GM12878 (cell line): ENCODE results near the gene NCAN. TPM values are rescaled to one million over a fixed set of nuclear protein-coding genes. Genes with fewer than 3 reads are reported as not detected.

Experiments used
- BMI1 ChIP-seq: fragments of 450-650 bp; IDR thresholded peaks from 2 replicates; pipeline ENCODE4 v1.6.1; 2016; ENCODE audit warnings: mild to moderate bottlenecking, moderate library complexity, borderline replicate concordance
- CBX5 ChIP-seq: sonication (generic); IDR thresholded peaks from 2 replicates; pipeline ENCODE4 v1.6.1; 2016; ENCODE audit warnings: low read depth, moderate library complexity, mild to moderate bottlenecking, inconsistent platforms
- MXI1 ChIP-seq: fragments of 150-350 bp; IDR thresholded peaks from 2 replicates; pipeline ENCODE4 v1.6.1; 2011; ENCODE audit warnings: low read depth, mild to moderate bottlenecking, inconsistent platforms, low read length, improper control_type of control experiment
- NR2F1 ChIP-seq: fragments of 450-650 bp; conservative IDR thresholded peaks from 2 replicates; pipeline ENCODE4 v1.6.1; 2017; ENCODE audit warnings: mild to moderate bottlenecking
- PAX8 ChIP-seq: fragments of 450-650 bp; IDR thresholded peaks from 2 replicates; pipeline ENCODE4 v1.6.1; 2017; ENCODE audit warnings: mild to moderate bottlenecking, moderate library complexity
- POLR2AphosphoS2 ChIP-seq: IDR thresholded peaks from 2 replicates; pipeline ENCODE4 v1.6.1; 2011; ENCODE audit warnings: low read depth, mild to moderate bottlenecking, low read length, improper control_type of control experiment, moderate library complexity
- SIN3A ChIP-seq: IDR thresholded peaks from 2 replicates; pipeline ENCODE4 v1.6.1; 2012; ENCODE audit warnings: low read depth, low read length, improper control_type of control experiment
- SMC3 ChIP-seq: IDR thresholded peaks from 2 replicates; pipeline ENCODE4 v1.6.1; 2011; ENCODE audit warnings: low read length, improper control_type of control experiment, borderline replicate concordance
- STAT3 ChIP-seq: IDR thresholded peaks from 2 replicates; pipeline ENCODE4 v1.6.1; 2011; ENCODE audit warnings: low read depth, low read length, improper control_type of control experiment
- TAF1 ChIP-seq: IDR thresholded peaks from 2 replicates; pipeline ENCODE4 v1.6.1; 2011; ENCODE audit warnings: mild to moderate bottlenecking, low read depth, low read length, borderline replicate concordance
- ZNF217 ChIP-seq: fragments of 450-650 bp; IDR thresholded peaks from 2 replicates; pipeline ENCODE4 v1.6.1; 2017; ENCODE audit warnings: antibody characterized with exemption, mild to moderate bottlenecking
- polyA plus RNA-seq, 11 experiments: library from polyadenylated mRNA; depleted of rRNA in 4 of 11; unstranded in 6 of 11; stranded (reverse) in 5 of 11; fragments of >200 nt; fragmentation: Nextera tagmentation in 4 of 11; fragmentation: Illumina TruSeq in 1 of 11; extraction: Ambion mirVana in 4 of 11; extraction: Trizol in 1 of 11; gene quantifications; 1 replicate in 1 of 11; 2 replicates in 10 of 11; pipeline versions ENCODE4 v1.2.1 to v1.2.3, GENCODE V29; 2011 to 2016; ENCODE audit warnings: inconsistent platforms in 2 of 11, missing spikeins in 2 of 11, low read depth in 1 of 11
- total RNA-seq, 4 experiments: library from RNA; depleted of rRNA in 3 of 4; stranded (reverse); fragments of >200 nt in 3 of 4; fragmentation: Illumina TruSeq in 1 of 4; extraction: Trizol in 1 of 4; gene quantifications; 2 replicates each; pipeline versions ENCODE4 v1.2.1 to v1.2.3, GENCODE V29; 2013 to 2021
- TF ChIP-seq, protein P1 (sequence below): fragments of 450-650 bp; IDR thresholded peaks from 2 replicates; pipeline ENCODE4 v1.6.1; 2017; ENCODE audit warnings: mild to moderate bottlenecking, moderate library complexity
- TF ChIP-seq, protein P2 (sequence below): IDR thresholded peaks from 2 replicates; pipeline ENCODE4 v1.6.1; 2011; ENCODE audit warnings: borderline replicate concordance, low read depth, mild to moderate bottlenecking, moderate library complexity, mixed read lengths, low read length; ENCODE audit not compliant: insufficient read depth; ENCODE audit errors: extremely low read length

Gene NCAN
- total and polyA plus RNA-seq, 10 of the 15 experiments (the other 5 are each of a cell fraction or from before 2014, with no cell fraction given), result 0.02 to 0.34 (median 0.12) TPM; not detected in 1

DNA sequence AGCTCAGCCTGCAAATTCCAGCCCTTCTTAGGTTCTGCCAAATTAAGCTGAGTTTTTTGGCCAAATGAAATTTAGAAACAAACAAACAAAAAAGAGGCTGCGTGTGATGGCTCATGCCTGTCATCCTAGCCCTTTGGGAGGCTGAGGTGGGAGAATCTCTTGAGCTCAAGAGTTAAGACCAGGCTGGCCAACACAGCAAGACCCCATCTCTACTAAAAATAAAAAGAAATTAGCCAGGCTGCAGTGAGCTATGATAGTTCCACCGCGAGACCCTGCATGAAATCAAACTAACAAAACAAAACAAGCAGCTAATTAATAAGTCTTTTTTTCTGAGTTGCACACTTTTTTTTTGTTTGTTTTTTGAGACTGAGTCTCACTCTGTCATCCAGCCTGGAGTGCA is 17.9 kb downstream of the NCAN start (continued):
- TF ChIP-seq STAT3, result no peak
- no peak for TF ChIP-seq SIN3A
- no peak for TF ChIP-seq MXI1
- no peak for TF ChIP-seq TAF1
- TF ChIP-seq NR2F1, result no peak
- TF ChIP-seq, protein P1, sequence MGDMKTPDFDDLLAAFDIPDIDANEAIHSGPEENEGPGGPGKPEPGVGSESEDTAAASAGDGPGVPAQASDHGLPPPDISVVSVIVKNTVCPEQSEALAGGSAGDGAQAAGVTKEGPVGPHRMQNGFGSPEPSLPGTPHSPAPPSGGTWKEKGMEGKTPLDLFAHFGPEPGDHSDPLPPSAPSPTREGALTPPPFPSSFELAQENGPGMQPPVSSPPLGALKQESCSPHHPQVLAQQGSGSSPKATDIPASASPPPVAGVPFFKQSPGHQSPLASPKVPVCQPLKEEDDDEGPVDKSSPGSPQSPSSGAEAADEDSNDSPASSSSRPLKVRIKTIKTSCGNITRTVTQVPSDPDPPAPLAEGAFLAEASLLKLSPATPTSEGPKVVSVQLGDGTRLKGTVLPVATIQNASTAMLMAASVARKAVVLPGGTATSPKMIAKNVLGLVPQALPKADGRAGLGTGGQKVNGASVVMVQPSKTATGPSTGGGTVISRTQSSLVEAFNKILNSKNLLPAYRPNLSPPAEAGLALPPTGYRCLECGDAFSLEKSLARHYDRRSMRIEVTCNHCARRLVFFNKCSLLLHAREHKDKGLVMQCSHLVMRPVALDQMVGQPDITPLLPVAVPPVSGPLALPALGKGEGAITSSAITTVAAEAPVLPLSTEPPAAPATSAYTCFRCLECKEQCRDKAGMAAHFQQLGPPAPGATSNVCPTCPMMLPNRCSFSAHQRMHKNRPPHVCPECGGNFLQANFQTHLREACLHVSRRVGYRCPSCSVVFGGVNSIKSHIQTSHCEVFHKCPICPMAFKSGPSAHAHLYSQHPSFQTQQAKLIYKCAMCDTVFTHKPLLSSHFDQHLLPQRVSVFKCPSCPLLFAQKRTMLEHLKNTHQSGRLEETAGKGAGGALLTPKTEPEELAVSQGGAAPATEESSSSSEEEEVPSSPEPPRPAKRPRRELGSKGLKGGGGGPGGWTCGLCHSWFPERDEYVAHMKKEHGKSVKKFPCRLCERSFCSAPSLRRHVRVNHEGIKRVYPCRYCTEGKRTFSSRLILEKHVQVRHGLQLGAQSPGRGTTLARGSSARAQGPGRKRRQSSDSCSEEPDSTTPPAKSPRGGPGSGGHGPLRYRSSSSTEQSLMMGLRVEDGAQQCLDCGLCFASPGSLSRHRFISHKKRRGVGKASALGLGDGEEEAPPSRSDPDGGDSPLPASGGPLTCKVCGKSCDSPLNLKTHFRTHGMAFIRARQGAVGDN, result no peak
- TF ChIP-seq PAX8, result no peak
- TF ChIP-seq ZNF217, result no peak
- no peak for TF ChIP-seq CBX5
- TF ChIP-seq, protein P2, sequence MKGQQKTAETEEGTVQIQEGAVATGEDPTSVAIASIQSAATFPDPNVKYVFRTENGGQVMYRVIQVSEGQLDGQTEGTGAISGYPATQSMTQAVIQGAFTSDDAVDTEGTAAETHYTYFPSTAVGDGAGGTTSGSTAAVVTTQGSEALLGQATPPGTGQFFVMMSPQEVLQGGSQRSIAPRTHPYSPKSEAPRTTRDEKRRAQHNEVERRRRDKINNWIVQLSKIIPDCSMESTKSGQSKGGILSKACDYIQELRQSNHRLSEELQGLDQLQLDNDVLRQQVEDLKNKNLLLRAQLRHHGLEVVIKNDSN, result no peak
- TF ChIP-seq POLR2AphosphoS2, result no peak
- no peak for TF ChIP-seq SMC3
- TF ChIP-seq BMI1, result no peak
